ENCODE results near the gene IFIT2. TPM values are rescaled to one million over a fixed set of nuclear protein-coding genes. Genes with fewer than 3 reads are reported as not detected.

Gene IFIT2
- total and polyA plus RNA-seq, 2 experiments from 2014 or later = 0.10 TPM; not detected in 1

- TF ChIP-seq ZNF462 (CRISPR knock-in tag; IDR thresholded peaks at IDR 0.05) (no peak), EZH2 (IDR thresholded peaks at IDR 0.05; ENCODE audit: low read depth, unreplicated experiment) (no peak), POLR2AphosphoS5 (IDR thresholded peaks at IDR 0.05; ENCODE audit: low read depth) (no peak), ZNF331 (CRISPR knock-in tag; IDR thresholded peaks at IDR 0.05; ENCODE audit: low read depth) (no peak)
Observed at GRCh38 chr10:89357096-89357495, 55.2 kb downstream of the IFIT2 start (continued).

- no peaks in the 10 kb centered on the region; the same call in 1 of the 2 replicates for H3K36me3 ChIP-seq (ENCODE audit: insufficient read depth)
- no peak overlapping the region for H3K4me3 ChIP-seq
- no peaks in the 10 kb centered on the region for H3K27me3 ChIP-seq (ENCODE audit: insufficient read depth)
- H3K9me2 ChIP-seq (ENCODE audit: insufficient read depth) = peaks cover 13% of the 10 kb centered on the region; the same call in 1 of the 2 replicates
- no peak overlapping the region for H2AFZ ChIP-seq
- Mint-ChIP-seq H3K4me1 (peaks cover 8% of the 10 kb centered on the region), H3K27me3 (ENCODE audit: insufficient read depth, low read depth, poor library complexity) (peaks cover 2% of the 10 kb centered on the region), H3K9me3 (peaks cover 11% of the 10 kb centered on the region), H3K4me3 (no peak overlapping the region), H3K36me3 (ENCODE audit: low read depth) (peaks cover 12% of the 10 kb centered on the region), H3K27ac (no peak overlapping the region)
- H3K4me2 ChIP-seq = no peak overlapping the region
- H4K20me1 ChIP-seq (replicated peaks; ENCODE audit: insufficient read depth) = no peaks in the 10 kb centered on the region
- DNase-seq (ENCODE audit: low spot score) = no peak
- H3F3A ChIP-seq (replicated peaks; ENCODE audit: low read depth) = no peaks in the 10 kb centered on the region
- ATAC-seq = no peak
- peaks cover 8% of the 10 kb centered on the region for H3K4me1 ChIP-seq (ENCODE audit: insufficient read depth)
- no peaks in the 10 kb centered on the region for H3K79me2 ChIP-seq (replicated peaks; ENCODE audit: insufficient read depth)
- H3K27ac ChIP-seq (ENCODE audit: low read depth) = no peak overlapping the region
- TF ChIP-seq POLR2AphosphoS5 (IDR thresholded peaks at IDR 0.05; ENCODE audit: low read depth) (no peak), ZNF331 (CRISPR knock-in tag; IDR thresholded peaks at IDR 0.05; ENCODE audit: low read depth) (no peak), ETS1 (IDR thresholded peaks at IDR 0.05) (no peak), REST (IDR thresholded peaks at IDR 0.05; ENCODE audit: unreplicated experiment) (no peak), NANOG (IDR thresholded peaks at IDR 0.05; ENCODE audit: borderline replicate concordance) (no peak), ZNF114 (CRISPR knock-in tag; IDR thresholded peaks at IDR 0.05) (no peak)
Observed at GRCh38 chr10:89357975-89358374, 56.1 kb downstream of the IFIT2 start.

All from GM23338 (cell line).